GM20000 (cell line): ENCODE measurements around the gene ODR4.
"Not testable (repeated sequence)": the region's sequence is repeated elsewhere in the genome, so short reads cannot be mapped to it uniquely, and the experiment has no call there.

ENCODE experiments used
- DNase-seq: peaks from one replicate; pipeline ENCODE4 v3.0.0; 2012; ENCODE audit warnings: low spot score
- TF ChIP-seq, protein P1 (sequence below): IDR thresholded peaks from 2 replicates; pipeline ENCODE4 v1.5.1; 2012; ENCODE audit warnings: mild to moderate bottlenecking, control low read depth; ENCODE audit errors: extremely low read depth, missing control alignments

The ODR4 gene

DNA sequence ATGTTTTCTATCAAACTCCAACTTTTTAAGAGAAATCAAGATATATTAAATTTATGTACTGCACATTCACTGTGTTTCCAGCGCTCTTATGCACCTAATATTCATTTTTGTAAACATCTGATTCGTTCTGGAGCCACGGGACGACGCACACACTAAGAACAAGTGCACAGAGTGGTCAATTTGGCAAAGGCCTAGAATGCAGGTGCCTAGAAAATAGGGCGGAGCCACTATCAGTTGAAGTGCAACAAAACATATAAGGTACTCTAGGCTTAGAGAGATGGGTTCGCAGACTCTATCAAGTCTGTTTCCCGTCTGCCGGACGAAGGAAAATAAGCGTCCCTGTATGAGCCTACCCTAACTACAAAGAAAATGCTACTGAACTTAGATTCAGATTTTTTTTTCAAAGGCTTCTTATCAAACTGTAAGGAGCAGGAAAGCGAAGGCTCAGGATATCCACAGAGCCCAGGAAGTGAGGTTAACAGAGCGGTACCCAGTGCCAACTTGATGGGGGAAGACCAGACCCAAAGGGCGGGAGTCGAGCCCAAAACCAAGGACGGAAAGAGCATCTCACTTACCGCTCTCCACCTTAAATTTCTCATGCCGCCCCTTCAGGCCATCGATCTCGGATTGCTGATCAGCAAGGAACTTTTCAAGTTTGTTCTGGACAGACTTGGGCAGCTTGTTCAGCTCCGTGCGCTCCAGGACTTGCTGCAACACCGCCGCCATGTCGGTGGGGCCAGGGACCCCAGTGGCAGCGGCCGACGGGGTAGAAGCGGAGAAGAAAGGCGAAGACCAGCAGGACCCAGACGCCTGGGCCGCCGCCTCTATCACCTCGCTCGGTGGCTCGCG is 1.1 kb upstream of the ODR4 start:
- TF ChIP-seq, protein P1, sequence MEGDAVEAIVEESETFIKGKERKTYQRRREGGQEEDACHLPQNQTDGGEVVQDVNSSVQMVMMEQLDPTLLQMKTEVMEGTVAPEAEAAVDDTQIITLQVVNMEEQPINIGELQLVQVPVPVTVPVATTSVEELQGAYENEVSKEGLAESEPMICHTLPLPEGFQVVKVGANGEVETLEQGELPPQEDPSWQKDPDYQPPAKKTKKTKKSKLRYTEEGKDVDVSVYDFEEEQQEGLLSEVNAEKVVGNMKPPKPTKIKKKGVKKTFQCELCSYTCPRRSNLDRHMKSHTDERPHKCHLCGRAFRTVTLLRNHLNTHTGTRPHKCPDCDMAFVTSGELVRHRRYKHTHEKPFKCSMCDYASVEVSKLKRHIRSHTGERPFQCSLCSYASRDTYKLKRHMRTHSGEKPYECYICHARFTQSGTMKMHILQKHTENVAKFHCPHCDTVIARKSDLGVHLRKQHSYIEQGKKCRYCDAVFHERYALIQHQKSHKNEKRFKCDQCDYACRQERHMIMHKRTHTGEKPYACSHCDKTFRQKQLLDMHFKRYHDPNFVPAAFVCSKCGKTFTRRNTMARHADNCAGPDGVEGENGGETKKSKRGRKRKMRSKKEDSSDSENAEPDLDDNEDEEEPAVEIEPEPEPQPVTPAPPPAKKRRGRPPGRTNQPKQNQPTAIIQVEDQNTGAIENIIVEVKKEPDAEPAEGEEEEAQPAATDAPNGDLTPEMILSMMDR, result no peak
- peak; percentile 43 for DNase-seq

DNA sequence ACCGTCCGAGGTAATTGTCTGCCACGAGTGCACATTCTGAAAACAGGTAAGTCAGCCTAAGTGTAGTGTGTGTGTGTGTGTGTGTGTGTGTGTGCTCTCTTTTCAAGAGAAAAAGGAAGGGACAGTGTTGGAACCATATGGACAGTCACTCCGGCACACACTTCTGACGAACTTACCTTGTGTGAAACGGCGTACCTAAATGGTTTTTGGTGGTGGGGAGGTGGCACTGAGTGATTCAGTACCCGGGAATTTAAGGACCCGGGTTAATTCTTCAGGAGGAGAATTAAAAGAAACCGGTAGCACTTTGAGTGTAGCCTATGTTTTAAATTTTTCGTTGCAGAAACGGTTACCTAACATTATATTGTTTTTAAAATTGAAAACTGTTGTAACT is 286 bp downstream of the ODR4 start:
- TF ChIP-seq, protein P1, result no peak
- DNase-seq, result no peak

DNA sequence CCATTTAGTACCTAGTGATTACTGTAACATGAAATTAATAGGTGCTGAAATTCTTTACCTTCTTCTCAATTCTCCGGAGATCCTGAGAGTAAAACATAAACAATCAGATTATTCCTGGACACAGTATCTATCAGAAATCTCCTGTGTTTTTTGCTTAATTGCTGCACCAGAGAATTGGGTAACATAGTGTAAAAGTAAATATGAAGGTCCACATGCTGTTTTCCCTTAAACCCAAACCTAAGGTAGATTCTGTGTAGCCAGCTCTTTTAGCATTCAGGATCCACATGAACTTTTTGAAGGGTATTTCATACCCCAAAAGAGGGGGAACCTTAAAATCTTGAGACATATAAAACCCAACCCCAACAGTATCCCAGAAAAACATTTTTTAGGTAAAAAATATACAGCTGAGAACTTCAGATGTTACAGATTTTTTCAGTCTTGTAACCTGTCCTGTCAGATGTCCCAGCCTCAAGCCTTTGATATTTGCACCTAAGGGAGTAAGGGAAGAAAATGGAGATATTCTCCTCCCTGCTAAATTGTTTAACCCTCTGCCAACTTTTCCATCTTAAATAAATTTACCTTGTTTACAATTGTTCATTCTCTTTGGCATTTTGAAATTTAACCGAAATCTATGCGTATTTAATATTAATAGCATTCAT is 11.2 kb downstream of the ODR4 start:
- TF ChIP-seq, protein P1, result no peak
- no peak for DNase-seq

DNA sequence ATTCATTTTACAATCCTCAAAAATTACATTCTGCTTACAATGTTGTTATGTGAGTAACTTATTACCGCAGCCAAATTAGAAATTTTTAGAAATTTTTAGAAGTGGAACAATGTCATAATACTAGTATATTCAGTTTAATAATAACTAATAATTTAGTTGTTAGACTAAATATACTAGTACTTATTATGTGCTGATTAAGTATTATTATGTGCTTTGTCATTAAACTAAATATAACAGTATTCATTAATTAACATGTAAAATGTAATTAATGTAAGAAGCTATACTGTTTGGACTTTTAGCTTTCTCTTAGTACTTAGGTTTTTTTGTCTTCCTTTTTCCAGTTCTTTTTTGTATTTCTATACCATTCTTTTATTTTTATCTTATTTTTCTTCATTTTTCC is 15.3 kb downstream of the ODR4 start:
- TF ChIP-seq, protein P1, result no peak
- no peak for DNase-seq

DNA sequence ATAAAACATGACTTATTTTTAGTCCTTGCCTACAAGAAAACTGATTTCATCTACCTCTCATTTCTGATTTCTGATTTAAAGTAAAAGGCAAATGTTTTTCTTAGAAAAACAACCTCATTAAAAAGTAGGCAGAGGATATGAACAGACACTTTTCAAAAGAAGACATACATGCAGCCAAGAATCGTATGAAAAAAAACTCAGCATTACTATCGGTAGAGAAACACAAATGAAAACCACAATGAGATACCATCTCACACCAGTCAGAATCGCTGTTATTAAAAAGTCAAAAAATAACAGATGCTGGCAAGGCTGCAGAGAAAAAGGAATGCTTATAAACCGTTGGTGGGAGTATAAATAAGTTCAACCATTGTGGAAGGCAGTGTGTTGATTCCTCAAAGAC is 16.2 kb downstream of the ODR4 start:
- TF ChIP-seq, protein P1, result no peak
- no peak for DNase-seq

GRCh38 chr1:186392711-186393110 is 17.1 kb downstream of the ODR4 start:
- DNase-seq, result not testable (repeated sequence)

GRCh38 chr1:186401446-186401845 is 25.8 kb downstream of the ODR4 start:
- not testable (repeated sequence) for DNase-seq

DNA sequence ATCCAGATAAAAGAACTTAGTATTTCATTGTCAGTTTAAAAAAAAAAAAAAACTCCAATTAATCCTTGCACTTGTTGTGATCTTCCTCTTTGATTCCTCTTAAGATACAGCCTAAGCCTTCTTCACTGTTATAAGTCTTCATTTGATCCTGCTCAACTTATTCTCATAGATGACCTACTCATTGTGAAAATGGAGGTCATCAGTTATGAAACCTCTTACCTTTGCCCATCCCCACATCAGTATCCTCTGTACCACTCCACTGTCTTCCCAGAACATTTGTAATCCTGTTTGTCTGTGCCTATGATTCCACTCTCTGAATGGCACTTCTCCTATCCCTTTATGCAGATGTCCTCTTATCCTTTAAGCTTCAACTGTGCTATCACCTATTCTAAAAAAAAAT is 28.0 kb downstream of the ODR4 start:
- TF ChIP-seq, protein P1, result no peak

More for the DNA sequence above, 28.0 kb downstream of the ODR4 start:
- no peak for DNase-seq
